ENCODE data around the gene RAB2B. TPM values are rescaled to one million over a fixed set of nuclear protein-coding genes. Genes with fewer than 3 reads are reported as not detected.
"Not testable (repeated sequence)": the region's sequence is repeated elsewhere in the genome, so short reads cannot be mapped to it uniquely, and the experiment has no call there.

Gene RAB2B
- total RNA-seq, 1 experiment from 2014 or later, result 28.3 TPM

GRCh38 chr14:21454843-21455544 lies 21.8 kb downstream of the RAB2B start:
- H3K27me3 ChIP-seq (replicated peaks), result no peaks in the 10 kb centered on the region
- H3K4me3 ChIP-seq, result peak overlapping the region; percentile 55
- H3K36me3 ChIP-seq, result peaks cover 6% of the 10 kb centered on the region
- no peak overlapping the region for H3K27ac ChIP-seq
- H3K4me1 ChIP-seq (replicated peaks), result peaks cover 6% of the 10 kb centered on the region; the same call in 1 of the 2 replicates
- no peaks in the 10 kb centered on the region for H3K9me3 ChIP-seq (replicated peaks)
- peak in 1 of 2 experiments; percentile 4 for DNase-seq (ENCODE audit: low read depth in 1 of 2, low spot score in 2 of 2)

GRCh38 chr14:21449899-21450216 lies 26.9 kb downstream of the RAB2B start:
- H3K4me3 ChIP-seq, result no peak overlapping the region
- no peak overlapping the region for H3K27ac ChIP-seq
- H3K36me3 ChIP-seq, result peaks cover 6% of the 10 kb centered on the region
- DNase-seq (ENCODE audit: low read depth in 1 of 2, low spot score in 2 of 2), result no peak
- H3K9me3 ChIP-seq (replicated peaks), result no peaks in the 10 kb centered on the region
- no peaks in the 10 kb centered on the region for H3K27me3 ChIP-seq (replicated peaks)
- peaks cover 4% of the 10 kb centered on the region; the same call in 1 of the 2 replicates for H3K4me1 ChIP-seq (replicated peaks)

- not testable (repeated sequence) for H3K36me3 ChIP-seq; H3K27ac ChIP-seq; H3K4me3 ChIP-seq; DNase-seq (ENCODE audit: low read depth in 1 of 2, low spot score in 2 of 2); H3K27me3 ChIP-seq (replicated peaks); H3K4me1 ChIP-seq (replicated peaks); H3K9me3 ChIP-seq (replicated peaks)
Measured at GRCh38 chr14:21442657-21443056, 34.1 kb downstream of the RAB2B start.

GRCh38 chr14:21440859-21441258 lies 35.9 kb downstream of the RAB2B start:
- peaks cover 12% of the 10 kb centered on the region for H3K4me1 ChIP-seq (replicated peaks)
- no peaks in the 10 kb centered on the region for H3K27me3 ChIP-seq (replicated peaks)
- H3K9me3 ChIP-seq (replicated peaks), result no peaks in the 10 kb centered on the region
- H3K27ac ChIP-seq, result no peak overlapping the region
- DNase-seq (ENCODE audit: low read depth in 1 of 2, low spot score in 2 of 2), result no peak
- peaks cover 4% of the 10 kb centered on the region; the same call in 1 of the 2 replicates for H3K36me3 ChIP-seq
- no peak overlapping the region for H3K4me3 ChIP-seq

GRCh38 chr14:21437063-21437901 lies 39.5 kb downstream of the RAB2B start:
- H3K9me3 ChIP-seq (replicated peaks), result no peaks in the 10 kb centered on the region
- peaks cover 16% of the 10 kb centered on the region for H3K36me3 ChIP-seq
- no peaks in the 10 kb centered on the region for H3K27me3 ChIP-seq (replicated peaks)
- H3K4me3 ChIP-seq, result peak overlapping the region; percentile 54
- peak overlapping the region; percentile 65 for H3K27ac ChIP-seq
- H3K4me1 ChIP-seq (replicated peaks), result peaks cover 15% of the 10 kb centered on the region
- DNase-seq (ENCODE audit: low read depth in 1 of 2, low spot score in 2 of 2), result peak; percentile 99

- Histone ChIP-seq H3K4me3 (peak overlapping the region; percentile 54), H3K9me3 (replicated peaks) (no peaks in the 10 kb centered on the region), H3K36me3 (peaks cover 21% of the 10 kb centered on the region), H3K27me3 (replicated peaks) (no peaks in the 10 kb centered on the region), H3K27ac (no peak overlapping the region), H3K4me1 (replicated peaks) (peaks cover 15% of the 10 kb centered on the region)
- DNase-seq (ENCODE audit: low read depth in 1 of 2, low spot score in 2 of 2), result peak in 1 of 2 experiments; percentile 6
Measured at GRCh38 chr14:21436567-21437062, 40.1 kb downstream of the RAB2B start.

GRCh38 chr14:21431126-21431525 lies 45.6 kb downstream of the RAB2B start:
- Histone ChIP-seq H3K27me3 (replicated peaks) (no peaks in the 10 kb centered on the region), H3K9me3 (replicated peaks) (no peaks in the 10 kb centered on the region), H3K27ac (no peak overlapping the region), H3K36me3 (peaks cover 67% of the 10 kb centered on the region), H3K4me3 (no peak overlapping the region), H3K4me1 (replicated peaks) (peaks cover 5% of the 10 kb centered on the region; the same call in 1 of the 2 replicates)
- DNase-seq (ENCODE audit: low read depth in 1 of 2, low spot score in 2 of 2), result no peak

GRCh38 chr14:21428930-21429329 lies 47.8 kb downstream of the RAB2B start:
- Histone ChIP-seq H3K36me3 (peaks cover 75% of the 10 kb centered on the region), H3K27me3 (replicated peaks) (no peaks in the 10 kb centered on the region), H3K9me3 (replicated peaks) (no peaks in the 10 kb centered on the region), H3K4me1 (replicated peaks) (no peaks in the 10 kb centered on the region), H3K4me3 (no peak overlapping the region), H3K27ac (no peak overlapping the region)
- DNase-seq (ENCODE audit: low read depth in 1 of 2, low spot score in 2 of 2), result no peak

GRCh38 chr14:21426692-21427091 lies 50.1 kb downstream of the RAB2B start:
- H3K9me3 ChIP-seq (replicated peaks), result no peaks in the 10 kb centered on the region

GRCh38 chr14:21419528-21419927 lies 57.2 kb downstream of the RAB2B start:
- Histone ChIP-seq H3K4me3 (no peak overlapping the region), H3K27ac (no peak overlapping the region), H3K4me1 (replicated peaks) (no peaks in the 10 kb centered on the region), H3K36me3 (peaks cover 75% of the 10 kb centered on the region), H3K9me3 (replicated peaks) (no peaks in the 10 kb centered on the region), H3K27me3 (replicated peaks) (no peaks in the 10 kb centered on the region)
- no peak for DNase-seq (ENCODE audit: low read depth in 1 of 2, low spot score in 2 of 2)

More at GRCh38 chr14:21426692-21427091, 50.1 kb downstream of the RAB2B start:
- H3K27ac ChIP-seq, result no peak overlapping the region
- no peaks in the 10 kb centered on the region for H3K4me1 ChIP-seq (replicated peaks)
- H3K4me3 ChIP-seq, result no peak overlapping the region
- peaks cover 89% of the 10 kb centered on the region for H3K36me3 ChIP-seq
- H3K27me3 ChIP-seq (replicated peaks), result no peaks in the 10 kb centered on the region
- no peak for DNase-seq (ENCODE audit: low read depth in 1 of 2, low spot score in 2 of 2)

- H3K4me3 ChIP-seq, result no peak overlapping the region
- peaks cover 77% of the 10 kb centered on the region for H3K36me3 ChIP-seq
- no peak overlapping the region for H3K27ac ChIP-seq
- H3K4me1 ChIP-seq (replicated peaks), result no peaks in the 10 kb centered on the region
- no peaks in the 10 kb centered on the region for H3K9me3 ChIP-seq (replicated peaks)
- no peaks in the 10 kb centered on the region for H3K27me3 ChIP-seq (replicated peaks)
- no peak for DNase-seq (ENCODE audit: low read depth in 1 of 2, low spot score in 2 of 2)
Measured at GRCh38 chr14:21415329-21415728, 61.4 kb downstream of the RAB2B start.

GRCh38 chr14:21414137-21414631 lies 62.6 kb downstream of the RAB2B start:
- H3K4me1 ChIP-seq (replicated peaks), result no peaks in the 10 kb centered on the region
- H3K27me3 ChIP-seq (replicated peaks), result no peaks in the 10 kb centered on the region
- no peaks in the 10 kb centered on the region for H3K9me3 ChIP-seq (replicated peaks)
- DNase-seq (ENCODE audit: low read depth in 1 of 2, low spot score in 2 of 2), result no peak
- no peak overlapping the region for H3K27ac ChIP-seq
- H3K36me3 ChIP-seq, result peaks cover 80% of the 10 kb centered on the region
- no peak overlapping the region for H3K4me3 ChIP-seq

All from SJSA1 (cell line).